ENCODE measurements around the gene SCCPDH. TPM values are rescaled to one million over a fixed set of nuclear protein-coding genes. Genes with fewer than 3 reads are reported as not detected.
"Not testable (repeated sequence)": the region's sequence is repeated elsewhere in the genome, so short reads cannot be mapped to it uniquely, and the experiment has no call there.

The SCCPDH gene
- total RNA-seq, 4 donors from 2014 or later: 28.3 to 43.0 (median 35.1) TPM

GRCh38 chr1:246687002-246687401 lies 37.2 kb upstream of the SCCPDH start:
- H3K36me3 ChIP-seq: no peaks in the 10 kb centered on the region
- H3K4me1 ChIP-seq: peaks cover 20 to 22% of the 10 kb centered on the region in 2 donors
- H3K27me3 ChIP-seq: no peaks in the 10 kb centered on the region
- in situ Hi-C loops (cut with MboI; ENCODE audit: low sequenced_read_pairs in 4 of 4): no loop called here
- H3K27ac ChIP-seq: no peak overlapping the region
- intact Hi-C loops (cut with DNase I; ENCODE audit: low total_unique reads): no loop called here
- ATAC-seq: no peak
- H3K9me3 ChIP-seq: no peaks in the 10 kb centered on the region
- TF ChIP-seq POLR2A (IDR thresholded peaks at IDR 0.05): no peak
- TF ChIP-seq, protein P1, sequence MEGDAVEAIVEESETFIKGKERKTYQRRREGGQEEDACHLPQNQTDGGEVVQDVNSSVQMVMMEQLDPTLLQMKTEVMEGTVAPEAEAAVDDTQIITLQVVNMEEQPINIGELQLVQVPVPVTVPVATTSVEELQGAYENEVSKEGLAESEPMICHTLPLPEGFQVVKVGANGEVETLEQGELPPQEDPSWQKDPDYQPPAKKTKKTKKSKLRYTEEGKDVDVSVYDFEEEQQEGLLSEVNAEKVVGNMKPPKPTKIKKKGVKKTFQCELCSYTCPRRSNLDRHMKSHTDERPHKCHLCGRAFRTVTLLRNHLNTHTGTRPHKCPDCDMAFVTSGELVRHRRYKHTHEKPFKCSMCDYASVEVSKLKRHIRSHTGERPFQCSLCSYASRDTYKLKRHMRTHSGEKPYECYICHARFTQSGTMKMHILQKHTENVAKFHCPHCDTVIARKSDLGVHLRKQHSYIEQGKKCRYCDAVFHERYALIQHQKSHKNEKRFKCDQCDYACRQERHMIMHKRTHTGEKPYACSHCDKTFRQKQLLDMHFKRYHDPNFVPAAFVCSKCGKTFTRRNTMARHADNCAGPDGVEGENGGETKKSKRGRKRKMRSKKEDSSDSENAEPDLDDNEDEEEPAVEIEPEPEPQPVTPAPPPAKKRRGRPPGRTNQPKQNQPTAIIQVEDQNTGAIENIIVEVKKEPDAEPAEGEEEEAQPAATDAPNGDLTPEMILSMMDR (IDR thresholded peaks at IDR 0.05 in 4 of 5, conservative IDR thresholded peaks at IDR 0.05 in 1 of 5): no peak
- no peak overlapping the region for H3K4me3 ChIP-seq
- DNase-seq: no peak

DNA sequence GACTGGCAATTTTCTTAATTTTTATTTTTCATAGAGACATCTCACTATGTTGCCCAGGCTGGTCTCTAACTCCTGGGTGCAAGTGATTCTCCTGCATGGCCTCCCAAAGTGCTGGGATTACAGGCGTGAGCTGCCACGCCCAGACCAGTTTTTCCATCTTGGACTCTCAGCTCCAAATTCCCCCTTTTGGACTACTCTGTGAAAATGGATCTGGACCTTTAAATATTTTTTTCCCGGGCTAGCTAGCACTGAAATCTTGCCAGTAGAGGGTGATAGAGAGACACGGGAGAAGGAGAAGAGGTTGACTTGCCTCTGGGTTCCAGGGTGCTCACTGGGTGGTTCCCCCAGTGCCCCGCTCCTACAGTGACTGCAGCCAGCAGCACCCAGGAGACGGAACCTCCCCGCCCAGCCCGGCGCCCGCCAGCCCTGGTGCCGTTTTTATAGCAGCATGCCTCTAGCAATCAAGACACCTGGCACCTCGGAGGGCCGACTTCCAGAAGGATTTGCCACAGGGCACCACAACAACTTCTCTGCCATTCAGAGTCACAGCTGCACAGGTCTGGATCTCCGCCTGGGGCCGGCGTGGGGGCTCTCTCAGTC lies 34.7 kb upstream of the SCCPDH start:
- Histone ChIP-seq H3K9me3 (no peaks in the 10 kb centered on the region), H3K27ac (peak overlapping the region; percentile 60 to 76 (median 68)), H3K27me3 (no peaks in the 10 kb centered on the region), H3K36me3 (no peaks in the 10 kb centered on the region), H3K4me1 (peaks cover 18 to 23% of the 10 kb centered on the region in 2 donors), H3K4me3 (peak overlapping the region; percentile 39 to 57 (median 50))
- in situ Hi-C loops (cut with MboI; ENCODE audit: low sequenced_read_pairs in 4 of 4): loop anchor here in 2 of 4 donors (10.0 kb wide), 3 partner anchors 45 to 195 kb away; partner anchors contain the start of genes CNST (in 1 of the 2) and TFB2M (in 1 of the 2)
- intact Hi-C loops (cut with DNase I; ENCODE audit: low total_unique reads): no loop called here
- ATAC-seq (peak; percentile 80 to 86), DNase-seq (peak; percentile 58 to 73)
- TF ChIP-seq POLR2A (IDR thresholded peaks at IDR 0.05): no peak
- TF ChIP-seq, protein P1 (IDR thresholded peaks at IDR 0.05 in 4 of 5, conservative IDR thresholded peaks at IDR 0.05 in 1 of 5): peak; percentile 47 to 80 (median 72)

DNA sequence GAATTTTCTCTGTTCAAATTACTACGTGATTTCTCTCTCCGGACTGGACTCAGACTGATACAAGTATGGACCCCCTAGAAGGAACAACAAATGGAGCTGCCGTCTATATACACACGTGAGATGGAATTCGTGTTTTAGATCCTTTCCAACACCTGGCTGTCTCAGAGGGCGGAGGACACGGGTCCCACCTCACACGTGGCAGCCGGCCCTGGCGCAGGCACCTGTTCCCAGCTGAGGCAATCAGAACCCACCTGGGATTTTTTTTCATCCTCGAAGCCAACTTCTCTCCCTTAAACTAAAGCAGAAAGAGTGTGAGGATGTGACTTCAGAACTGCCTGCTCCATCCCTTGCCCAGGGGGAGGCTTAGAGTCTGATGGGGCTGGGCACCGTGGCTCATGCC lies 34.1 kb upstream of the SCCPDH start:
- in situ Hi-C loops (cut with MboI; ENCODE audit: low sequenced_read_pairs in 4 of 4): loop anchor here in 2 of 4 donors (10.0 kb wide), 3 partner anchors 45 to 195 kb away; partner anchors contain the start of genes CNST (in 1 of the 2) and TFB2M (in 1 of the 2)
- H3K27me3 ChIP-seq: no peaks in the 10 kb centered on the region
- ATAC-seq (no peak), DNase-seq (no peak)
- peaks cover 18 to 23% of the 10 kb centered on the region in 2 donors for H3K4me1 ChIP-seq
- no peaks in the 10 kb centered on the region for H3K36me3 ChIP-seq
- peak overlapping the region; percentile 39 to 57 (median 50) for H3K4me3 ChIP-seq
- TF ChIP-seq POLR2A (IDR thresholded peaks at IDR 0.05): no peak
- TF ChIP-seq, protein P1 (IDR thresholded peaks at IDR 0.05 in 4 of 5, conservative IDR thresholded peaks at IDR 0.05 in 1 of 5): no peak
- peak overlapping the region; percentile 60 to 76 (median 68) for H3K27ac ChIP-seq
- H3K9me3 ChIP-seq: no peaks in the 10 kb centered on the region
- intact Hi-C loops (cut with DNase I; ENCODE audit: low total_unique reads): no loop called here

- no peak for DNase-seq
- Histone ChIP-seq H3K36me3 (no peaks in the 10 kb centered on the region), H3K4me3 (no peak overlapping the region), H3K9me3 (no peaks in the 10 kb centered on the region), H3K4me1 (peaks cover 18 to 29% of the 10 kb centered on the region in 2 donors), H3K27ac (peak overlapping the region; percentile 4 to 65 (median 53)), H3K27me3 (no peaks in the 10 kb centered on the region)
- TF ChIP-seq, protein P1 (IDR thresholded peaks at IDR 0.05 in 4 of 5, conservative IDR thresholded peaks at IDR 0.05 in 1 of 5): no peak
- no peak for TF ChIP-seq POLR2A (IDR thresholded peaks at IDR 0.05)
- intact Hi-C loops (cut with DNase I; ENCODE audit: low total_unique reads): no loop called here
- in situ Hi-C loops (cut with MboI; ENCODE audit: low sequenced_read_pairs in 4 of 4): loop anchor here in 2 of 4 donors (10.0 kb wide), 3 partner anchors 47 to 197 kb away; partner anchors contain the start of genes CNST (in 1 of the 2) and TFB2M (in 1 of the 2)
- peak in 1 of 2 donors; percentile 29 for ATAC-seq
Measured at GRCh38 chr1:246691622-246692495, 32.4 kb upstream of the SCCPDH start.

GRCh38 chr1:246694213-246694895 lies 29.9 kb upstream of the SCCPDH start:
- H3K36me3 ChIP-seq; H3K9me3 ChIP-seq; H3K27ac ChIP-seq; H3K27me3 ChIP-seq; ATAC-seq; H3K4me3 ChIP-seq; intact Hi-C loops (cut with DNase I; ENCODE audit: low total_unique reads); DNase-seq: not testable (repeated sequence)
- peaks cover 22 to 31% of the 10 kb centered on the region in 2 donors for H3K4me1 ChIP-seq
- in situ Hi-C loops (cut with MboI; ENCODE audit: low sequenced_read_pairs in 4 of 4): loop anchor here in 2 of 4 donors (10.0 kb wide), 3 partner anchors 50 to 200 kb away; partner anchors contain the start of genes CNST (in 1 of the 2) and TFB2M (in 1 of the 2)

All from gastrocnemius medialis (tissue), 4 donors.